GM06990 (cell line): ENCODE results near the gene PRKRIP1.

Experiments used
- DNase-seq: peaks from one replicate; pipeline ENCODE4 v3.0.0-alpha.2; 2011; ENCODE audit not compliant: insufficient read length; ENCODE audit errors: extremely low read depth
- H3K27me3 ChIP-seq: replicated peaks from 2 replicates; pipeline ENCODE4 v1.6.0; 2011; ENCODE audit warnings: low read length; ENCODE audit not compliant: control insufficient read depth, insufficient read depth
- H3K36me3 ChIP-seq: 2 replicates; pipeline ENCODE4 v1.5.1; 2011; ENCODE audit warnings: low read length; ENCODE audit not compliant: control insufficient read depth, insufficient read depth
- H3K4me3 ChIP-seq: replicated peaks from 2 replicates; pipeline ENCODE4 v1.5.1; 2011; ENCODE audit warnings: low read depth, mild to moderate bottlenecking, control low read depth, low read length
- CTCF ChIP-seq: IDR thresholded peaks from 2 replicates; pipeline ENCODE4 v1.5.1; 2011; ENCODE audit warnings: low read length, control low read depth, mild to moderate bottlenecking, inconsistent platforms; ENCODE audit not compliant: insufficient read depth, poor library complexity, severe bottlenecking

Gene PRKRIP1

GRCh38 chr7:102466097-102466496, 69.9 kb downstream of the PRKRIP1 start:
- H3K4me3 ChIP-seq = peak overlapping the region; percentile 85
- TF ChIP-seq CTCF = no peak
- no peak for DNase-seq
- H3K36me3 ChIP-seq = peaks cover 18% of the 10 kb centered on the region
- H3K27me3 ChIP-seq = no peaks in the 10 kb centered on the region

GRCh38 chr7:102467581-102468477, 71.7 kb downstream of the PRKRIP1 start:
- peak; percentile 11 for DNase-seq
- peaks cover 25% of the 10 kb centered on the region for H3K36me3 ChIP-seq
- no peak overlapping the region for H3K4me3 ChIP-seq
- no peaks in the 10 kb centered on the region for H3K27me3 ChIP-seq
- TF ChIP-seq CTCF = no peak

- Histone ChIP-seq H3K36me3 (peaks cover 27% of the 10 kb centered on the region), H3K27me3 (no peaks in the 10 kb centered on the region), H3K4me3 (no peak overlapping the region)
- no peak for TF ChIP-seq CTCF
- peak; percentile 15 for DNase-seq
Measured at GRCh38 chr7:102468478-102469350, 72.6 kb downstream of the PRKRIP1 start.

GRCh38 chr7:102469351-102469971, 73.3 kb downstream of the PRKRIP1 start:
- no peaks in the 10 kb centered on the region for H3K27me3 ChIP-seq
- TF ChIP-seq CTCF = no peak
- H3K4me3 ChIP-seq = no peak overlapping the region
- H3K36me3 ChIP-seq = peaks cover 27% of the 10 kb centered on the region
- DNase-seq = peak; percentile 9

- no peak for TF ChIP-seq CTCF
- Histone ChIP-seq H3K27me3 (no peaks in the 10 kb centered on the region), H3K4me3 (no peak overlapping the region), H3K36me3 (peaks cover 27% of the 10 kb centered on the region)
- DNase-seq = peak; percentile 13
Measured at GRCh38 chr7:102469972-102470825, 74.0 kb downstream of the PRKRIP1 start.
